NCI-H524 treated with DMSO at 0.1 percent for 48 hours (cell line): ENCODE results near the gene FARP1.
A peak's percentile ranks its signal among the peaks of the same experiment; 100 is the strongest.

ENCODE experiments used
- DNase-seq: peaks from one replicate; lab custom pipeline; 2025; lab: John Stamatoyannopoulos, UW

Gene FARP1

DNA sequence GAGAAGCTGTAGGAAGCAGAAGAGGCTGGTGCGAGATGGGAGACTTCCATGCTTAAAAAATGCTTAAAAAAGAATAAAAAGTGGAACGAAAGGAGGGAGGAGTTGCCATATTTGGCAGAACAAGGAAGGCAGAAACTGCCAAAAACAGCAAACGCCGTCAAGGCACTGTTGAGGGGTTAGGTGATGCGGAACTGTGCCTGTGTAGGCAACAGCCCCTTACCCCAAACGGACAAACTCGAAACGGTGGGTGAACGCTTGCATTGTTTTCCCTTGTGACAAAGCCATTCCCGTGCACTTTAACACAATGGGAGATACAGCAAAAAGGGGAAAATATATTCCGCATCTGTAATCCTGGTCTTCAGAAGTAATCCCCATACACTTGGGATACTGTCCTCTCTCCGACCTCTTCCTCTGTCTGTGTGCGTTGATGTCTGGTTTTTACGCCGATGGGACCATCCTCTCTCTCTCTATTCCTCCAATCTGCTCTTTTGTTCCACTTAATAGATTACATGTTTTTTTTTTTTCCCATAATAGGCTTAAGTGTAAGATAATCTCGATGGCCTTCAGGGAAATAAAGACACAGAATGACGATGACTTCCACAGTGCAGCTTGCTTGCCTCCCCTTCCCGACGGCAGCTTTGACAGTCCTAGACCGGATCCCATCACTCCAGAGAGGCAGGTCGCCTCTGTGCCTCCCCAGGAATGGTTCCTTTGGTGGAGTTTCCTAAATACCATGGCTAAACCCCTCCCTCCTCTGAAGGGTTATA lies 166.9 kb downstream of the FARP1 start:
- DNase-seq: peak; percentile 70

DNA sequence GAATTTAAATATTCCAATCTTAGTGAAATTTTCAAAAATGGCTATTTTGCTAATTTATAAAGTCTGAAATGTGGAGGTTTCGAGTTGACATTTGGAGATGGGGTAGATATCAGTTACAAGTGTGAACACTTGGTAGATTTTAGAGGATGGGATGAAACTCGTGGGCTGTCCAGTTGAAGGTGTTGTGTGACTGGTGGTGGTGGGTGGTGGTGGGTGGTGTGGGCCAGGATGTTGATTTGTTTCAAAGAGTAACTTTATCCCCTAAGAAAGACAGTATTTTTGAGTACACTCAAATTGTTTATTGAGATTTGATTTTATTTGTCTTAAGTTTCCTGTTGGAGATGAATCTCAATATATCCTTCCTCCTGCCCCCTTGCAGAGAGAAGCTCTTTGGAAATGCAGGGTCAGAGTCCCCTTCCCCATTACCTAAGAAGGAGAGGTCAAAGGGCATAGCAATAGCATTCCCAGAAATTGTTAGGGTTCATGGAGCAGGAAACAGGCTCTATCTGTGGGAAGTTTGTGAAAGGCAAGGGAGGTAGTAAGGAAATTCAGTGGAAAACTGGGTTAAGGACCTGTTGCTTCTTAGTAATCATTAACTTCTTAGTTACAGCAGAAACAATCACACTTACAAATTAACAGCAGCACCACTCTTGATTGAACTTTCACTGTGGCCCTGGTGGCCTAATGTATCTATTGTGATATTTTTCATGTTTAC lies 167.7 kb downstream of the FARP1 start:
- DNase-seq: no peak

DNA sequence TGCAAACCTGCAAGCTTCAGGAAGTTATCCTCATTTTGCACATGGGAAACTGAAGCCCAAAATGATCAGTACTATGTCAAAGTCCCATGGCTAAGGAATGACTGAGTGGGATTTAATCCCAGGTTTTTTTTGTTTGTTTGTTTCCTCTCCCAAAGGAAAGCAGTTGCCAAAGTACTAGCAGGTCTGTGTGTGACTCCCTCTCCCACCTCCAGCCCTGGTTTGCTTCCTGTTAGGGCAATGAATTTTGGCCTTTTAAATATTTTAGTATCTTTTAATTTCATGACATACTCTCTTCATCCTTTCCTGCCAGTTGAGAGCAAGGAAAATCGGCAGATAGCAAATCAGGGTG lies 168.3 kb downstream of the FARP1 start:
- DNase-seq: no peak

DNA sequence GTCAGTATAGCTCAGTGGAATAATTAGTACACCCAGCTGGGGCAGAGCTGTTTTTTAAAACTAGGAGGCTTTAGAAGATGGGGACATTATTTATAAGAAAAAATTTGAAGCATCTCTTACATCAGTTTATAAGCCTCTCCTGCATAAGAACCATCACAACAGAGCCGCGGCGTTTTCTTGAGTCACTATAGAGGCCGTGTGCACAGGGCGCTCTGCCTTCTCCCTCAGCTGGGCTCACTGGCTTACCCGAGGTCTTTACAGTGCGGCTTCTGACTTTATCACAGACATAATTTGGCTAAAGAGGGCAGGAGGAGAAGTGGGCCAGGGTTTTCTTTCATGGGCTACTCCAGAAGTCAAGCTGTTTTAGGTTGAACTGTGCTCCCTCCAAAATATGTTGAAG lies 169.7 kb downstream of the FARP1 start:
- no peak for DNase-seq

DNA sequence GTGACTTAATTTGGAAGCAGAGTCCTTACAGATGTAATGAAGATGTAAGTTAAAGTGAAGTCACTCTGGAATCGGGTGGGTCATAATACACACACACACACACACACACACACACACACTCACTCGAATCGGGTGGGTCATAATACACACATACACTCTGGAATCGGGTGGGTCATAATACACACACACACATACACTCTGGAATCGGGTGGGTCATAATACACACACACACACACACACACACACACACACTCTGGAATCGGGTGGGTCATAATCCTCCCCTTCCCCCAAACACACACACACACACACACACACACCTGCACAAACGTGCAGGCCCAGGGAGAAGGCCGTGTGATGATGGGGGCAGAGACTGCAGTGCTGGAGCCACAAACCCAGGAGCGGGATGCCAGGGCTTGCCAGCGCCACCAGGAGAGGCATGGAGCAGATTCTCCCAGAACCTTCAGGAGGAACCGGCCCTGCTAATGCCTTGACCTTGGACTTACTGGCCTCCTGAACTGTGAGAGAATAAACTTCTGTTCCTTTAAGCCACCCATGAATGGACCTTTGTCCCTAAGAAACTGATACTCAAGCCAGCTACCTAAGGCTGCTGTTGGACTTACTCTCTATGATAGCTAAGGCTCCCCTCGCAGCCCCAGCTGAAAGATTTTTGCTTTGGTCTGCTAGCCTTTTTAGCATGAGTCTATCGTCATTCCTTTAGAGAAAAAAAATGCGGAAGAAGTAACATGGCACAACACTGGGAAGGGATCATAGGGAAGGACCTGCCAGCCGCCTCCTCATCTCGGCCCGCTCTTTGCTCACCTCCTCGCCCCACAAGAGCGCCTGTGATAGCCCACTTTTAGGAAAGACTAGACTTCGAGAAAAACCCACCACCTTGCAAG lies 170.4 kb downstream of the FARP1 start:
- no peak for DNase-seq

DNA sequence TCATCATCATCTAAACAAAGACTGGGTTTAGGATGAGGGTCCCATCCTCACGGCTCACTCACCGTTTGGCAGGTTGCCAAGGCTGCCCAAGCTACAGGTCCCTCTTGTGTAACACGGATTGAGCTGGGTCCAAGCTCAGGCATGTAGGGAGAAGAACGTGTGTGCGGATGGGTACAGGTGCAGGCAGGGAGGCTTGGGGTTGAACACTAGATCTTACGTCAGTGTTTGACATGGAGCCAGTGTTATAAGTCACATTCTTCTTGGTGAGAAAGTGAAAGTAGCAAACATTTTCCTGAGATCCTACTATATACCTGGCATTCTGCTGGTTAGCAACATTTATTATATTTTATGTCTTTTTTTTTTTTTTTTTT lies 171.0 kb downstream of the FARP1 start:
- no peak for DNase-seq

DNA sequence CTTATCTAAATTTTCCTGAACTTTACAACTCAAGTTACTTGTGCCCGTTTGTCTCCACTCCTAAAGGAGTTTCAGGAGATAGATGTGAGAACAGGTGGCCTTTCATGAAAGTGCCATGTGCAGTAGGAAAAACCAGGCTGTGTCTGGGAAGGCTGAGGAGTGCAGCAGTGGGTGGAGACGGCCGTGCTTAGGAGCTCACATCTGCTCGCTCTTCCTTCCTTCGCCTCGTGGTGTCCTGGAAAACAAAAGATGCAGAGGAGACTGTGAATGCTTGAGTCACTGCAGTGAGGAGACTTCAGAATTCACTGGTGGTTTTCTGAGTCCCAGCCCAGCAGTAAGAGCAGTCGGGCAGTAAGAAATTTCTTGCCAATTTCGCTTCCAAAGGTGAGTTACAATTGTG lies 172.6 kb downstream of the FARP1 start:
- DNase-seq: peak; percentile 62

DNA sequence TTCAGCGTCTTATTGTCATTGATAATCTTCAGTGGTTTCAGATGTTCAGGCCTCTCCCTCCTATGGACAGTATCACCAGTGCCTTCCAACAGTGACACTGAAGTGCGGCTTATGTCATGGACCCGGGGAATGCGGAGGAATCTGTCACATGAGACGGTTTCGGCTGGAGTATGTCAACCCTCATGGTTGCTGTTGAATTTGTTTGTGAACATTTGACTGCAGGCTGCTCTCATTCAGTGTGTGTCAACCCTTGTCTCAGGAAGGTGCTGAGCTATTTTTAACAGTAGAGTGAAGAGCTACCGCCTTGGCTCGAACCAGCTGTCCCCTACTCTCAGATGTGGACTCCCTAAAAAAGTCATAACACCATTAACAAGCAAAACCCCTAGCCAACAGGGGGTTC lies 173.0 kb downstream of the FARP1 start:
- DNase-seq: no peak

DNA sequence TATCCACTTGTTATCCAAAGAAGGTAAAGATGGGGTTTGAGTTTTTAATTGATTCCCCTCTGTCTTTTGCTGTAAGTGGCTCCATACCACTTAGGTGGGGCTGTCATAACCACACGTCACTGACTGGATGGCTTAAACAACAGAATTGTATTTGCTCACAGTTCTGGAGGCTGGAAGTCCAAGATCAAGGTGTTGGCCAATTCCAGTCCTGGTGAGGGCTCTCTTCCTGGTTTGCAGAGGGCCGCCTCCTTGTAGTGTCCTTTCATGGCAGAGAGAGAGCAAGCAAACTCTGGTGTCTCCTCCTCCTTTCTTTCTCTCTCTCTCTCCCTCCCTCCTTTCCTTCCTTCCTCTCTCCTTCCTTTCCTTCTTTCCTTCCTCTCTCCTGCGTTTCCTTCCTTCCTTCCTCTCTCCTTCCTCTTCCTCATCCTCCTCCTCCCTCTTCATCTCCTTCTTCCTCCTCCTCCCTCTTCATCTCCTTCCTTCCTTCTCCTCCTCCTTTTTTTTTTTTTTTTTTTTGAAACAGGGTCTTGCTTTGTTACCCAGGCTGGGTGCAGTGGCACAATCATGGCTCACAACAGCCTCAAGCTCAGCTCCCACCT lies 174.8 kb downstream of the FARP1 start:
- no peak for DNase-seq

DNA sequence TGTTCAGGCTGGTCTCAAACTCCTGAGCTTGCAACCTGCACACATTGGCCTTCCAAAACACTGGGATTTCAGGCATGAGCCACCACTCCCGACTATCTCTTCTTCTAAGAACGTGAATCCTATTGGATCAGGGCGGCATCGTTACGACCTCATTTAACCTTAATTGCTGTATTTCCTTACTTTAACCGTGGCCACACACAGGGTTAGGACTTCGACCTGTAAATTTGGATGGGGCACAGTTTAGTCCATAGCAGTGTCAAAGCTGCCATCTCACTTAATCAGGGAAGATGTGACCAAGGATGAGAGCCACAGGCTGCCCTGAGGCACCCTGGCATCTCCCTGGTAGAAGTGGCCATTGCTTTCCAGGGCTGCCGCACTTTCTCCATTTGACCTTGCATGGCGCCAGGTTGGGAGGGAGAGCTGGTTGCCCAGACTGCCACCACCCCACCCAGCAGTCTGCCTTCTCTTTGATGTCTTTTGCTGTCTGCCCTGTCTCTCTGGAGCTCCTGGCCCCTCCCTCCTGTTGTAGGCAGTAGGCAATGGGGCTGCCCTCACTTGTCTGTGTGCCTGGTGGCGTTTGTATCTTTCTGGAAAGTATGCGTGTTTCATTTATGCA lies 175.5 kb downstream of the FARP1 start:
- no peak for DNase-seq

DNA sequence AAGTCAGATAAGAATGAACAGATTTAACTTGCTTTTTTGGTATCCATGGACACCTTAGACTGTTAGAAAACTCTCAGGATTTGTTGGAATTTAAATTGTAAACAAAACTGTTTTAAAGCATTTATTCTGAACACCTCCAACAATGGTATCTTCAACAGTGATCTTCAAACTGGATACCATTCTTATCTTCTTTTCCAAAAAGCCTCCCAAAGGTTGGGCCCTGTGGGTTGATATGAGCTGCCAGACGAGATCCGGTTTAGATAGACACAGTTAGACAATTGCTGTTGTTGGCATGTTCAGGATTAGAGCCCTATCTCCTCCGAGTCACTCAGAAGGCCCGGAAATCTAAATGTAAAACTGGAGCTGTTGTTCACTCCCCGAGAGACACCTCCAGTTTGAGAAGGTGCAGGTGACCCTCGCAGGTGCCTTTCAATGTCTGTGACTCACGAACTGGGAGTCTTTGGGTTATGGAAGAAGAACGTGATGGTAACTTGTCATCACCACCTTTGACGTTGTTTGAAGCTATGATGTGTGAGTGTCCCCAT lies 177.7 kb downstream of the FARP1 start:
- no peak for DNase-seq

DNA sequence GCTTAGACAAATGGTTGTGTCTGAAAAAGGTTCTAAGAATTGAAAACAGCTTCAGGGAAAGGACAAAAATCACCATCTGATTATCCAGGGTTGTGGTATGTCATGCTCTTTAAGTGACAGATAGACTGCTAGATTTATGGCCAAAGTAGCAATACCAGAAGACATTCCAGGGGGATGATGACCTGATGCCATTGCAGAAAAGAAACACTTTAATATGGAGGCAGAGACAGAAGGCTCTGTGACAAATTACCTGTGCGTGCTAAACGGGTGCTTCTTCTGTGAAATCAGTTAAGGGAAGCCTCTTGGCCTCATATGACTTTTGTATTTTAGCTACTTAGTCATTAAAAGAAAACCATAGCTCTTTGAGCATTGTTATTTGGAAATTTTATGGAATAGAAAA lies 178.5 kb downstream of the FARP1 start:
- no peak for DNase-seq

DNA sequence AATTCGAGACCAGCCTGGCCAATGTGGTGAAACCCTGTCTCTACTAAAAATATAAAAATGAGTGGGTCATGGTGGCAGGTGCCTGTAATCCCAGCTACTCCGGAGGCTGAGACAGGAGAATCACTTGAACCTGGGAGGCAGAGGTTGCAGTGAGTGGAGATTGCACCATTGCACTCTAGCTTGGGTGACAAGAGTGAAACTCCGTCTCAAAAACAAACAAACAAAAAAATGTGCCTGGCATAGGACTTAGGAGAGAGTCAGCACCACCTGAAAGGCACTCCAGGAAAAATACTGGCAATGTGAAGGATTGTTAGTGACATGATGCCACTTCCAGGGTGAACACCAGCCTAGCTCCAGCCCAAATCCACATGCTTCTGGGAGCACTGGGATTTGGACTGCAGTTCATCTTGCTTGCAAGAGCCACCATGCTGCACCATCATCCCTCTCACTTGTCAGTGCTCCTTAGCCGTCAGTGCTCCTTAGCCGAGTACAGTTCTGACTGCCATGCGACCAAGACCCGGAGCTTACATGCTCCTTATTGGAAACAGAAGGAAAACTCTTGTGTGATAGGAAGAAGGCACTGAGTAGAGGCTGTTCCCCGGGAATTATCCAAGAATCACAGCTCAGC lies 179.3 kb downstream of the FARP1 start:
- DNase-seq: no peak

DNA sequence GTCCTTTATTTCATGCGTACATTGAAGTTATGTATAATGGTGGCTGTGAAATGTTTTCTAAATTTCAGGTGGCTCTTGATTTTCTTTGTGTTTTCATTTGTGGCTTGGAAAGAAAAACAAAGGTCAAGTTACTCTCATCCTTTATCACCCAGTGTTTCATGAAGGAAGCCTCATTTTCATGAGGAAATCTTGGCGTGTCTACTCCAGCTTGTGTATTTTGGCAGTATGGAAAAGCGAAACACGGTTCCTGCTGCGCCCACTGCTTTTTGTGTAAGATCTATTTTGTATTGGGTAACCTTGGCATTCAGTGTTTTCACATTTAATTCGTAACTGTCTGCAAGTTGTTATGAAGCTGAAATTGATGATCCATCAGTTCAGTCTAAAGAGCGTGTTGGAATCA lies 181.2 kb downstream of the FARP1 start:
- no peak for DNase-seq

DNA sequence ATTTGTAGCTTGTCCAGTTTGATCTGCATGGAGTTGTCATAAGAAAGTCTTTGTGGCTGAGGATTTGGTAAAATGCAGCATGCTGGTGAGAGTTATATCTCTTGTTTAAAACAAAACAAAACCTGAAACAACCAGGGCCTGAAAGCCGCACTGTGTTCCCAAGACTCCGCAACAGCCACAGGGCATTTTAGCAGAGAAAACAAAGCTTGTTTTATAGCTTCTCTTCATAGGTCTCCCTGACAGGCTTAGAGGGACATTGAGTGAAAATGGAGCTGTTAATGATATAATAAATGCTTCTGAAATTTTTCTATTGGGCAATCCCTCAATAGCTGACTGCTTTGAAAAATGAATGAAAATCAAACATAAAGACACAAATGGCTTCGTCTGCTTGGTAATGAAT lies 182.8 kb downstream of the FARP1 start:
- DNase-seq: no peak

DNA sequence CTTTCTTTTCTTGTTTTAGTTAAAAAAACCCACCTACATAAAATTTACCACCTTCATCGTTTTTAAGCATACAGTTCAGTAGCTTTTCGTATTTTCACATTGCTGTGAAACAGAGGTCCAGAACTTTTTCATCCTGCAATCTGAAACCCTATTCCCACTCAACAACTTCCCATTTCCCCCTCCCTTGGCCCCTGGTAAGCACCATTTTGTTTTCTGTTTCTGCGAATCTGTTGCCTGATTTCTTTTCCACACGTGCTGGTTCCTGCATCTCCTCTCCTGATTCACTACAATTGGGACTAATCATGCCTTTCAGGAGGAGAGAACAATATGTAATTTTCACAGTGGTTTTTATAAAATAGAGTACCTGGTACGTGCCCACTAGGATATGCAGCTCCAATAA lies 183.4 kb downstream of the FARP1 start:
- DNase-seq: no peak

DNA sequence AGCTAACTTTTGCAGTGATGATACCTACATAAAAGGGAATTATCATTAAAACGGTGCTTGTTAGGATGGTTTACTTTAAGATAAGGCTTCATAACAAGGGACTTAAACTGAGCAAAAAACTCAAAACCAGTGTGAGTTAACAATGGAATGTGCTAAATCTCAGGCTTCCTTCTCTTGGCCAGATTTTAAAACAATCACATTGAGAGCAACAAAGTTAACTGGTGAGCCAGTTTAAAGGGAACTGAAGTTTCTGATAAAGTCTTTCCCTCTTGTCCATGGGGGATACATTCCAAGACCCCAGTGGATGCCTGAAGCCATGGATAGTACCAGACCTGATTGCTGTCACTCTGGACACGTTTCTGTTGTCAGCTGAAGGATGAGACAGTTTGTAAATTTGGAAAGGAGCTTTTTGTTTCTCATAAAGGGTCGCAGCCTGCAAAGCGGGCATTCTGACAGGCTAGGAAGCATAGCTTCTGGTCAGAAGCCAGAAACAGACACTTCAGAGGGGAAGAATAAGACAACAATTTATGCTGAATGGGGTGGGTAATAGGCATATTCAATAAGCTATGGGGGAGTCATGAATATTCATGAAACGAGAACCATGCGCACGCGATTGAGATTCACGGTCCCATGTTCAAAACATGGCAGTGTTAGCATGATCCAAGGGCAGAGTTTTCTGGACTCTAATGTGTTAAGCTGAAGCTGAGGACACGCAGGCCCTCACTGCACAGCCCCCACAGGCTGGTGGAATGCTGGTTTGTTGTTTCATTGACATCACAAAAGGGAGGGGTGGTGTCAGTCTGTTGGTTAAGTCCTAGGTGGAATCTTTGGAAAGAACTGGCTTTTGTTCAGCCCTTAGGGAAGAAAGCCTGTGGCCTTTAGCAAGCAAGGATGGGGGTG lies 184.7 kb downstream of the FARP1 start:
- no peak for DNase-seq

DNA sequence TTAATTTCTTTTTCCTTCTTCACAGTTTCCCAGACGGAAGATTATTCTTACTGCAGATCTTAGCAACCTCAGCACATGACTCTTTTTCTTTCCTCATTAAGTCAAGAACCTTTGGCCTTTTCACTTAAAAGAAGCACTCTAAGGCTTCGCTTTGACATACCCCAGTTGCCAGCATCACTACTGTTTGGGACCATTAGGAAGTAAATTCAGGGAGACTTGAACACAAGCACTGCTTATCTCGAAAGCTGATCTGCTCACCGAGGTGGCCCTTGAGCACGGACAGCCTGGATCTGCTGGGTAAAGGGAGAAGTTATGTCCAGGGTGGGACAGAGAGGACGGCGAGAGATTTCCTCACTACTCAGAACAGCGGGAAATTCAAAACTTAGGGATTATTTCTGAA lies 185.6 kb downstream of the FARP1 start:
- DNase-seq: no peak

DNA sequence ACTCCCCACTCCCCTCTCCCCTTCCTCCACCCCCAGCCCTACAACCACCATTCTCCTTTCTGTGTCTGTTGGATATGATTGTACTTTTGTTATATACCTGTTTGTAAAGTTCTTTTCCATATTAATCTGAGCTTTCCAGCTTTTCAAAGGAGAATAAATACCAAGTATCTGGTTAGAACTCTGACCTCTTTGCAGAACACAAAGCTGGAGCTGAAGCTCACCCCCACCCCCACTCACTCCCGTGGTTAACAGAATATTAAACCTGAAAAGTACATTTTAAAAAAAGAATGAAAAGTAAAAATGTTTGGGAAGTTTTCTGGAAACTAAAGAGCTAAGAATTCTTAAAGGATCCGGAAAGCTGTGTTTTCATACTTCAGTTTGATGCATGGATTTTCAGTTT lies 189.3 kb downstream of the FARP1 start:
- no peak for DNase-seq

DNA sequence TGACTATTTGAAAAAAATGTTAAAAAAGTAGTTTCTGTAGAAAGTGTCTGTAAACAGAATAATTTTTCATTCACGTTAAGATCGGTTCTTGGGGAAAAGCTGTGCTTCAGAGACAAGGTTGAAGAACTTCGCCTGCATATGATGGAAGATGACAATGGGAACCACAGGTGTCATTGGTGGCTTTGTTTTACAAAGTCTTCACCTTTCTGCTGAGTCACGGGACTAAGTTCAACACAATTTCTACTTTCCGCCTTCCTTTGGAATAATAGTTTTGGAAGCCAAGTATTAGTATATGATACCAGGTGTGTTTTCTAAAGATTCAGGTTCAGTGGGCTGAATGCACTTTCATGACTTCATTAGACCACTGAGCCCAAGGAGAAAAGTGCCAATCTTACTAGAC lies 189.8 kb downstream of the FARP1 start:
- no peak for DNase-seq
